ENCODE measurements around the gene CNNM4. TPM values are rescaled to one million over a fixed set of nuclear protein-coding genes. Genes with fewer than 3 reads are reported as not detected.

The CNNM4 gene
- polyA plus RNA-seq, 2 of the 4 experiments (the other 2 are of a cell fraction), result 8.8 to 11.2 TPM

GRCh38 chr2:96823198-96823597 lies 62.5 kb downstream of the CNNM4 start:
- ChIA-PET POLR2A (interaction anchor here (0.9 kb wide), 1 partner anchor 46 kb away, joined by 3 read pairs; no protein-coding TSS in a partner anchor), CTCF (interaction anchor here (1.3 to 6.2 kb wide), 3 partner anchors 7 to 63 kb away, joined by 3 to 24 read pairs (median 5); partner anchors contain the start of genes ANKRD39 and CNNM3)
- FAIRE-seq (no peak), DNase-seq (ENCODE audit: low read depth in 1 of 2, low spot score in 1 of 2) (no peak), ATAC-seq (no peak)
- Histone ChIP-seq H3K27ac (peak overlapping the region in 1 of 2 experiments; percentile 51; a peak in 1 of 6 replicates), H3K4me1 (peaks cover 29% of the 10 kb centered on the region), H3K9me3 (no peaks in the 10 kb centered on the region), H3K4me2 (no peak overlapping the region), H3K4me3 (no peak overlapping the region)
- WGBS (ENCODE audit: missing lambda C conversion rate), result 96% methylated on average over 10 of the region's 11 CpGs
- TF ChIP-seq HMGXB4 (CRISPR knock-in tag; IDR thresholded peaks at IDR 0.05; ENCODE audit: borderline replicate concordance) (no peak), SREBF2 (IDR thresholded peaks at IDR 0.05) (no peak), BHLHE40 (IDR thresholded peaks at IDR 0.05; ENCODE audit: low read depth, low read length) (no peak), ZFP36 (IDR thresholded peaks at IDR 0.05; ENCODE audit: borderline replicate concordance, partially characterized antibody) (no peak), ELK1 (IDR thresholded peaks at IDR 0.05; ENCODE audit: low read depth, low read length) (no peak), NFE2L2 (conservative IDR thresholded peaks at IDR 0.05; ENCODE audit: low read length) (no peak), HES2 (IDR thresholded peaks at IDR 0.05) (no peak), TFCP2L1 (CRISPR knock-in tag; IDR thresholded peaks at IDR 0.05) (no peak), MAFK (IDR thresholded peaks at IDR 0.05; ENCODE audit: partially characterized antibody) (no peak), E2F6 (IDR thresholded peaks at IDR 0.05; ENCODE audit: borderline replicate concordance, low read depth) (no peak), SMC3 (IDR thresholded peaks at IDR 0.05) (no peak), ZC3H11A (IDR thresholded peaks at IDR 0.05) (no peak), CEBPB (IDR thresholded peaks at IDR 0.05) (no peak), ESRRA (IDR thresholded peaks at IDR 0.05; ENCODE audit: borderline replicate concordance, low read length) (no peak), CTCF (IDR thresholded peaks at IDR 0.05) (no peak), NPAS2 (CRISPR knock-in tag; IDR thresholded peaks at IDR 0.05; ENCODE audit: borderline replicate concordance) (no peak), ZSCAN20 (CRISPR knock-in tag; IDR thresholded peaks at IDR 0.05) (no peak)

- FAIRE-seq (no peak), DNase-seq (ENCODE audit: low read depth in 1 of 2, low spot score in 1 of 2) (peak in 1 of 2 experiments; percentile 53), ATAC-seq (peak; percentile 69 to 74; a peak in 5 of 6 replicates)
- no peaks in the 10 kb centered on the region for H3K9me3 ChIP-seq
- ChIA-PET CTCF (interaction anchor here (1.0 to 6.2 kb wide), 5 partner anchors 8 to 288 kb away, joined by 3 to 24 read pairs (median 4); partner anchors contain the start of genes ANKRD36, ANKRD39 and CNNM3), POLR2A (interaction anchor here (0.9 kb wide), 1 partner anchor 45 kb away, joined by 3 read pairs; no protein-coding TSS in a partner anchor)
- peak overlapping the region; percentile 10 to 48; a peak in 3 of 6 replicates for H3K27ac ChIP-seq
- WGBS (ENCODE audit: missing lambda C conversion rate), result 43% methylated on average over 6 of the region's 6 CpGs
- peak overlapping the region; percentile 60 for H3K4me2 ChIP-seq
- peaks cover 19% of the 10 kb centered on the region for H3K4me1 ChIP-seq
- no peak overlapping the region for H3K4me3 ChIP-seq
- TF ChIP-seq FOSL2 (IDR thresholded peaks at IDR 0.05) (no peak), FOSL2 (CRISPR knock-in tag; IDR thresholded peaks at IDR 0.05) (no peak), PHF8 (IDR thresholded peaks at IDR 0.05; ENCODE audit: borderline replicate concordance, low read depth) (no peak), CBX8 (IDR thresholded peaks at IDR 0.05) (no peak), HOXA7 (CRISPR knock-in tag; IDR thresholded peaks at IDR 0.05) (no peak), HMGXB4 (CRISPR knock-in tag; IDR thresholded peaks at IDR 0.05; ENCODE audit: borderline replicate concordance) (no peak), CBX2 (IDR thresholded peaks at IDR 0.05; ENCODE audit: borderline replicate concordance, low read depth) (no peak), ZFP36 (IDR thresholded peaks at IDR 0.05; ENCODE audit: borderline replicate concordance, partially characterized antibody) (no peak), ATOH8 (CRISPR knock-in tag; IDR thresholded peaks at IDR 0.05; ENCODE audit: low read depth) (no peak), MAX (IDR thresholded peaks at IDR 0.05) (no peak), KDM1A (IDR thresholded peaks at IDR 0.05; ENCODE audit: low read depth) (no peak), MAFK (IDR thresholded peaks at IDR 0.05; ENCODE audit: partially characterized antibody) (no peak), RAD21 (conservative IDR thresholded peaks at IDR 0.05 in 1 of 2, IDR thresholded peaks at IDR 0.05 in 1 of 2) (no peak)
Observed at GRCh38 chr2:96824079-96824870, 63.6 kb downstream of the CNNM4 start.

Measured in A549 (cell line).